Gastrocnemius medialis (tissue), 4 donors: Measurements from ENCODE around the gene TSPAN5. TPM values are rescaled to one million over a fixed set of nuclear protein-coding genes. Genes with fewer than 3 reads are reported as not detected.

ENCODE experiments used
- ATAC-seq, 2 donors: fragments of 150-250 bp; one replicate each; pipeline ENCODE4 v1.9.1; 2016
- DNase-seq, 2 donors: peaks; one replicate each; pipeline ENCODE4 v3.0.0-alpha.2; 2019
- H3K27ac ChIP-seq, 4 donors: fragments of 200-600 bp; sonication (generic); 1 replicate in 1 of 4; 2 replicates in 3 of 4; pipeline ENCODE4 v1.5.1; 2016 to 2018; ENCODE audit warnings: mild to moderate bottlenecking in 2 of 4, moderate library complexity in 1 of 4
- H3K27me3 ChIP-seq, 3 donors: fragments of 200-600 bp; sonication (generic) in 2 of 3; 1 replicate in 1 of 3; 2 replicates in 2 of 3; pipeline versions ENCODE4 v1.5.1 to v1.6.0; 2016 to 2019; ENCODE audit warnings: mild to moderate bottlenecking in 1 of 3, moderate library complexity in 1 of 3
- H3K36me3 ChIP-seq, 2 donors: fragments of 200-600 bp; sonication (generic) in 1 of 2; one replicate each; pipeline ENCODE4 v1.5.1; 2017 to 2018
- H3K4me1 ChIP-seq, 2 donors: fragments of 200-600 bp; sonication (generic) in 1 of 2; one replicate each; pipeline ENCODE4 v1.5.1; 2016 to 2017; ENCODE audit warnings: mild to moderate bottlenecking in 2 of 2
- H3K4me3 ChIP-seq, 4 donors: fragments of 200-600 bp; sonication (generic) in 3 of 4; 1 replicate in 1 of 4; 2 replicates in 3 of 4; pipeline ENCODE4 v1.5.1; 2016 to 2019; ENCODE audit warnings: mild to moderate bottlenecking in 2 of 4
- H3K9me3 ChIP-seq, 3 donors: fragments of 200-600 bp; sonication (generic) in 2 of 3; 1 replicate in 1 of 3; 2 replicates in 2 of 3; pipeline ENCODE4 v1.5.1; 2016 to 2019
- POLR2A ChIP-seq, 2 donors: fragments of 450-650 bp; IDR thresholded peaks; one replicate each; pipeline ENCODE4 v1.6.1; 2017; ENCODE audit warnings: antibody characterized with exemption in 2 of 2, mild to moderate bottlenecking in 2 of 2, moderate library complexity in 2 of 2
- in situ Hi-C, 4 donors: fragments of 200-750 bp; cut with MboI; loops; one replicate each; pipeline versions ENCODE4 v1.15.0 to v1.8.0; 2017; ENCODE audit warnings: low sequenced_read_pairs in 4 of 4
- intact Hi-C: fragments of 100-400 bp; cut with DNase I; formaldehyde crosslinking; loops from one replicate; pipeline ENCODE4 v1.15.1; 2023; ENCODE audit warnings: low total_unique reads
- total RNA-seq, 4 donors: library from RNA; depleted of rRNA; stranded (reverse); fragments of >200 nt; gene quantifications; one replicate each; pipeline versions ENCODE4 v1.1.0 to v1.2.3, GENCODE V29; 2016
- TF ChIP-seq, protein P1 (sequence below), 5 experiments: fragments of 450-650 bp in 3 of 5; fragments of 200-600 bp in 2 of 5; sonication (generic) in 2 of 5; IDR thresholded peaks in 4 of 5; conservative IDR thresholded peaks in 1 of 5; 1 replicate in 4 of 5; 2 replicates in 1 of 5; pipeline ENCODE4 v1.5.1; 2016 to 2019; ENCODE audit warnings: antibody characterized with exemption in 5 of 5, mild to moderate bottlenecking in 3 of 5, moderate library complexity in 3 of 5

The TSPAN5 gene
- total RNA-seq, 4 donors from 2014 or later: 0.55 to 18.7 (median 0.79) TPM

DNA sequence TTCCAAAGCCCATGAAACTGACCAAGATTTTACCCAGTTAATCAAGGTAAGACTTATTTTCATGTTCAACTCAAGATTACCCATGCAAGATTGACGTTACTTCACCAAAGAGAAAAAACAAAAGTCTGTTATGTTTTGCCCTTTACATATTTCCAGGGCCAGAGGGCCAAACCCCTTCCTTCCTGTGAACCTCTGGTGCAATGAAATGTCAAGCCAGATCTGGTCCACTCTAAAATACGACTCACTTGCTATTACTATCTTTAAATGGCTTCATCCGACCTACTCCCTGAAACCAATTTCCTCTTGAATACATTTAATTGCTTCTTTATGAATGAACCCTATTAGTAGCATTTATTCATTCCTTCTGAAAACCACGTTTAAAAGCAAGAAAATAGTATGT is 33.0 kb downstream of the TSPAN5 start:
- ATAC-seq (no peak), DNase-seq (no peak)
- Histone ChIP-seq H3K27ac (no peak overlapping the region), H3K4me3 (no peak overlapping the region), H3K36me3 (no peaks in the 10 kb centered on the region), H3K27me3 (no peaks in the 10 kb centered on the region), H3K4me1 (no peaks in the 10 kb centered on the region), H3K9me3 (no peaks in the 10 kb centered on the region)
- intact Hi-C loops: no loop called here
- TF ChIP-seq POLR2A (IDR thresholded peaks at IDR 0.05): no peak
- TF ChIP-seq, protein P1, sequence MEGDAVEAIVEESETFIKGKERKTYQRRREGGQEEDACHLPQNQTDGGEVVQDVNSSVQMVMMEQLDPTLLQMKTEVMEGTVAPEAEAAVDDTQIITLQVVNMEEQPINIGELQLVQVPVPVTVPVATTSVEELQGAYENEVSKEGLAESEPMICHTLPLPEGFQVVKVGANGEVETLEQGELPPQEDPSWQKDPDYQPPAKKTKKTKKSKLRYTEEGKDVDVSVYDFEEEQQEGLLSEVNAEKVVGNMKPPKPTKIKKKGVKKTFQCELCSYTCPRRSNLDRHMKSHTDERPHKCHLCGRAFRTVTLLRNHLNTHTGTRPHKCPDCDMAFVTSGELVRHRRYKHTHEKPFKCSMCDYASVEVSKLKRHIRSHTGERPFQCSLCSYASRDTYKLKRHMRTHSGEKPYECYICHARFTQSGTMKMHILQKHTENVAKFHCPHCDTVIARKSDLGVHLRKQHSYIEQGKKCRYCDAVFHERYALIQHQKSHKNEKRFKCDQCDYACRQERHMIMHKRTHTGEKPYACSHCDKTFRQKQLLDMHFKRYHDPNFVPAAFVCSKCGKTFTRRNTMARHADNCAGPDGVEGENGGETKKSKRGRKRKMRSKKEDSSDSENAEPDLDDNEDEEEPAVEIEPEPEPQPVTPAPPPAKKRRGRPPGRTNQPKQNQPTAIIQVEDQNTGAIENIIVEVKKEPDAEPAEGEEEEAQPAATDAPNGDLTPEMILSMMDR (IDR thresholded peaks at IDR 0.05 in 4 of 5, conservative IDR thresholded peaks at IDR 0.05 in 1 of 5): no peak
- in situ Hi-C loops: no loop called here

DNA sequence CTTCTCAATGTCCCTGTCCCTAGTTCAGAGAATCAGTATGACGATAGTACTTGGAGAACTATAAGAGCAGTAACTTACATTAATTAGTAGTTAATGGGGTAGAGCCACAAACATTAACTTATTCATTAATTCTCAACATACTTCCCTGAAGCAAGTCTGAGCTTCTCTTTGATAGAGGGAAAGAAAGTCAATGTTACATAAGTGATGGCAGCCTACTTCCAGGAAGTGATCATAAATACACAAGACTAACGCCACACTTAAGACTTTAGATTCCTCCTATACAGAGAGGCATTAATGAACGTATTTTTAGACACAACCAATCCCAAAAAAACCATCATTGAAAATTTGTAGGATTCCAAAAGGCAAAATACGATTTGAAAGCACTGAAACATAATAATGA is 33.8 kb downstream of the TSPAN5 start:
- ATAC-seq (no peak), DNase-seq (no peak)
- TF ChIP-seq, protein P1 (IDR thresholded peaks at IDR 0.05 in 4 of 5, conservative IDR thresholded peaks at IDR 0.05 in 1 of 5): no peak
- no peak for TF ChIP-seq POLR2A (IDR thresholded peaks at IDR 0.05)
- Histone ChIP-seq H3K4me1 (no peaks in the 10 kb centered on the region), H3K9me3 (no peaks in the 10 kb centered on the region), H3K27ac (no peak overlapping the region), H3K4me3 (no peak overlapping the region), H3K27me3 (no peaks in the 10 kb centered on the region), H3K36me3 (no peaks in the 10 kb centered on the region)
- intact Hi-C loops (no loop called here), in situ Hi-C loops (no loop called here)

DNA sequence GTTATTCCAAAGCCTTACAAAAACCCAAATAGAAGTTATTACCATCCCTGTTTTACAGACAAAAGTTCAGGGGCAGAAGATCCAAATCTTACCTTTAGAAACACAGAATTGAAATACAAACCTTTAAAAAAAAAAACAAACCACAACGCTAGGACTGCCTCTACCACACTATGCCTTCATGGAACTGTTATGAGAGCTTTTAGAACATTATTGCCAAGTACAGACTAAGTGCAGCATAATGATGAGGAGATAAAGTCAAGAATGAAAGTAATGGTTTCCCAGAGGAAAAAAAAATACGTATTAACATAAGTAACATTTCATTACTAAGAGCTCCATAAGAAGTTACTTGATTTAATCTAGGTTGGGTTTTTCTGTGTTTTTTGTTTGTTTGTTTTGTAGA is 34.3 kb downstream of the TSPAN5 start:
- TF ChIP-seq POLR2A (IDR thresholded peaks at IDR 0.05): no peak
- TF ChIP-seq, protein P1 (IDR thresholded peaks at IDR 0.05 in 4 of 5, conservative IDR thresholded peaks at IDR 0.05 in 1 of 5): no peak
- H3K27ac ChIP-seq: no peak overlapping the region
- intact Hi-C loops: no loop called here

DNA sequence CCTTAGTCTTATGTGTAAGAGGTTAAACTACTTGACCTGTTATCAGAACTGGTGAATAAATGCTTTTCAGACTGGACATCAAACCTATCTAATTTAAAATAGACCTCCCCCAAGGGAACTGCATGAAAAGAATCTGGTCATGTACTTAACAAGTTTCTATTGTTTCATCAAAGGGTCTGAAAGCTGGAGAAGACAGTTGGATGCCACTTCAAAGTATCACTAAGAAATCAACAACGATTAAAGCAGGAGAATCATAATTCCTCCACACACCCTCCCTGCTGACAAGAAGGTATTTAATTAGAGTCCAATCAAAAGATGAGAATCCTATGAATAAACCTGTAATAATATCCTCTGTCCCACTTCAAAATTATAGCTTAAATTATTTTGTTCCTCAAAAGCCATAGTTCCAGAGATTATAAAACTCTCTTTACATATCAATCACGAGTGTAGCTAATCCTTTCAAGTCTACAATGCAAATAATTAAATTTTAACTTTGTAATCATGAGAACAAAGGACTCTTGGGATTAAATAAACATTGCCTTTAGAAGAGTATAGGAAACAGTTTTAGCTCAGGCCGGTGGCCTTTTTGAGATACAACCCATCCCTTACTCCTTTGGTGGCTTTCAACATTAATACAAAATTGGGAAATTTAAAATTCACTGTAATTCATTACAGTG is 35.1 kb downstream of the TSPAN5 start:
- ATAC-seq: no peak
- intact Hi-C loops: no loop called here

More for the DNA sequence above, 34.3 kb downstream of the TSPAN5 start:
- no peak for ATAC-seq
- Histone ChIP-seq H3K4me1 (no peaks in the 10 kb centered on the region), H3K4me3 (no peak overlapping the region), H3K9me3 (no peaks in the 10 kb centered on the region), H3K36me3 (no peaks in the 10 kb centered on the region), H3K27me3 (no peaks in the 10 kb centered on the region)
- in situ Hi-C loops: no loop called here
- DNase-seq: no peak

More for the DNA sequence above, 35.1 kb downstream of the TSPAN5 start:
- no peak overlapping the region for H3K27ac ChIP-seq
- H3K4me1 ChIP-seq: no peaks in the 10 kb centered on the region
- TF ChIP-seq POLR2A (IDR thresholded peaks at IDR 0.05): no peak
- TF ChIP-seq, protein P1 (IDR thresholded peaks at IDR 0.05 in 4 of 5, conservative IDR thresholded peaks at IDR 0.05 in 1 of 5): no peak
- H3K36me3 ChIP-seq: no peaks in the 10 kb centered on the region
- no peaks in the 10 kb centered on the region for H3K27me3 ChIP-seq
- no peaks in the 10 kb centered on the region for H3K9me3 ChIP-seq
- no peak overlapping the region for H3K4me3 ChIP-seq
- DNase-seq: no peak
- in situ Hi-C loops: no loop called here
